ENCODE measurements around the gene IL1F10. TPM values are rescaled to one million over a fixed set of nuclear protein-coding genes. Genes with fewer than 3 reads are reported as not detected.

IL1F10 gene
- total and polyA plus RNA-seq, 12 donors: not detected

DNA sequence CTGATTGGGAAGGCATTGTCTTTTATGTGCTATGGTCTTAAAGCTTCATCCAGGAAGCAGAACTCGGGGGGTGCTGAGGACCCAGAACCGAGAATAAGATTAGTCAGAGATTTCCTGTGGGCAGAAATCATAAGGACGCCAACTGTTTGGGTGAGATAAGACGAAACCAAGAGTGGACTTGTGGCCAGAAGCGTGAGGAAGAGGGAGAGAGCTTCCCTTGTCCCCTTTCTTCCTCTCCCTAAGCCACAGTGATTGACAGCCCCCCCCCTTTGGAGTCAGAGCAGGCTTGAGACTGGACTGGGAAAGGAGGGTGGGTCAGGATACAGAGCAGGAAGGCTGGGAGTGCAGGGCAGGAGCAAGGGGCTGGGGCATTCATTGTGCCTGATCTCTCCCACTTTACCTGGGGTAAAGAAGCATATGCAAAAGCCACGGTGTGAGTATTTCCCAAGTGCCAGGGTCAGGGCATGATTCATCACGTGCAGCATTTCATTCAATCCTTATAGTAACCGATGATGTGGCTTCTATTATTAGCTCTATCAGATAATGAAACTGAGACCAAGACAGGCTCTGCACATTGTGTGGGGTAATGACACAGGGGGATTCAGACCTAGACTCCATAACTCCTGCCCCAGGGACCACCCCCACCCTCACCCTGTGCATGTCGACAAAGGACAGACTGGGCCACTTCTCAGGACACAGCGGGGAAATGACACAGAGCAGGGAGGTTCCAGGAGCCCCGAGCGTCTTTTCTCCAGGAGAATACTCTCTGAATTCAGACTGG, 56.6 kb downstream of the IL1F10 start:
- peak; percentile 25 to 68 (median 43) for ATAC-seq
- TF ChIP-seq, protein P1, sequence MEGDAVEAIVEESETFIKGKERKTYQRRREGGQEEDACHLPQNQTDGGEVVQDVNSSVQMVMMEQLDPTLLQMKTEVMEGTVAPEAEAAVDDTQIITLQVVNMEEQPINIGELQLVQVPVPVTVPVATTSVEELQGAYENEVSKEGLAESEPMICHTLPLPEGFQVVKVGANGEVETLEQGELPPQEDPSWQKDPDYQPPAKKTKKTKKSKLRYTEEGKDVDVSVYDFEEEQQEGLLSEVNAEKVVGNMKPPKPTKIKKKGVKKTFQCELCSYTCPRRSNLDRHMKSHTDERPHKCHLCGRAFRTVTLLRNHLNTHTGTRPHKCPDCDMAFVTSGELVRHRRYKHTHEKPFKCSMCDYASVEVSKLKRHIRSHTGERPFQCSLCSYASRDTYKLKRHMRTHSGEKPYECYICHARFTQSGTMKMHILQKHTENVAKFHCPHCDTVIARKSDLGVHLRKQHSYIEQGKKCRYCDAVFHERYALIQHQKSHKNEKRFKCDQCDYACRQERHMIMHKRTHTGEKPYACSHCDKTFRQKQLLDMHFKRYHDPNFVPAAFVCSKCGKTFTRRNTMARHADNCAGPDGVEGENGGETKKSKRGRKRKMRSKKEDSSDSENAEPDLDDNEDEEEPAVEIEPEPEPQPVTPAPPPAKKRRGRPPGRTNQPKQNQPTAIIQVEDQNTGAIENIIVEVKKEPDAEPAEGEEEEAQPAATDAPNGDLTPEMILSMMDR (IDR thresholded peaks at IDR 0.05): no peak
- Histone ChIP-seq H3K36me3 (no peaks in the 10 kb centered on the region), H3K27ac (peak overlapping the region in 1 of 10 donors; percentile 63), H3K4me1 (peaks cover 0 to 40% (median 5%) of the 10 kb centered on the region in 9 donors), H3K4me3 (no peak overlapping the region), H3K9me3 (no peaks in the 10 kb centered on the region), H3K27me3 (peaks cover 0 to 5% (median 0%) of the 10 kb centered on the region in 7 donors)
- 31 to 36% methylated on average over 12 of the region's 12 CpGs for WGBS, 2 donors
- DNase-seq: peak in 1 of 2 donors; percentile 12
- intact Hi-C loops (cut with DNase I): no loop called here

Other genes with a start within 250 kb of the IL1F10 start
- 10 to 100 TPM in 1 of 10 donors, 1 to 10 TPM in 4, under 1 TPM in 4, not detected in 1; 0.14 to 10.3 (median 1.1) TPM for gene IL1B, start 231.2 kb upstream of the IL1F10 start, total RNA-seq
- under 1 TPM; 0.29 to 0.48 TPM for gene IL1B, start 231.2 kb upstream of the IL1F10 start, polyA plus RNA-seq
- gene IL37, start 156.8 kb upstream of the IL1F10 start, total RNA-seq: not detected
- gene IL37, start 156.8 kb upstream of the IL1F10 start, polyA plus RNA-seq: not detected
- gene IL36G, start 90.0 kb upstream of the IL1F10 start, total RNA-seq: not detected
- not detected for gene IL36G, start 90.0 kb upstream of the IL1F10 start, polyA plus RNA-seq
- not detected for gene IL36A, start 62.5 kb upstream of the IL1F10 start, total RNA-seq
- not detected for gene IL36A, start 62.5 kb upstream of the IL1F10 start, polyA plus RNA-seq
- gene IL36B, start 15.1 kb upstream of the IL1F10 start, total RNA-seq: not detected
- gene IL36B, start 15.1 kb upstream of the IL1F10 start, polyA plus RNA-seq: not detected
- gene IL36RN, start 8.8 kb upstream of the IL1F10 start, total RNA-seq: not detected
- gene IL36RN, start 8.8 kb upstream of the IL1F10 start, polyA plus RNA-seq: not detected
- 1 to 10 TPM in 2 of 10 donors, under 1 TPM in 6, not detected in 2; 0.22 to 9.2 (median 0.86) TPM for gene IL1RN, start 59.6 kb downstream of the IL1F10 start, total RNA-seq
- under 1 TPM; 0.22 to 0.87 TPM for gene IL1RN, start 59.6 kb downstream of the IL1F10 start, polyA plus RNA-seq
- gene PSD4, start 106.0 kb downstream of the IL1F10 start, total RNA-seq: 10 to 100 TPM in 1 of 10 donors, 1 to 10 TPM in 9; 1.0 to 13.0 (median 2.1) TPM
- gene PSD4, start 106.0 kb downstream of the IL1F10 start, polyA plus RNA-seq: 1 to 10 TPM; 1.0 to 1.3 TPM
- gene PAX8, start 211.0 kb downstream of the IL1F10 start, total RNA-seq: 1 to 10 TPM in 1 of 10 donors, under 1 TPM in 7, not detected in 2; 0.08 to 2.0 (median 0.41) TPM
- under 1 TPM in 1 of 2 donors, not detected in 1; 0.35 TPM for gene PAX8, start 211.0 kb downstream of the IL1F10 start, polyA plus RNA-seq

Measured in heart right ventricle (tissue), 16 donors.